ENCODE data around the gene PRKAG1. TPM values are rescaled to one million over a fixed set of nuclear protein-coding genes. Genes with fewer than 3 reads are reported as not detected.

PRKAG1 gene
- total RNA-seq, 1 experiment from 2014 or later = 66.5 TPM

- Histone ChIP-seq H3K27me3 (ENCODE audit: low read length) (no peaks in the 10 kb centered on the region), H3K9me2 (replicated peaks; ENCODE audit: low read length) (no peaks in the 10 kb centered on the region), H4K20me1 (ENCODE audit: low read length) (no peaks in the 10 kb centered on the region), H3F3A (ENCODE audit: low read length, unreplicated experiment) (no peaks in the 10 kb centered on the region), H2AFZ (ENCODE audit: low read length) (no peak overlapping the region), H3K4me2 (ENCODE audit: low read length) (no peak overlapping the region), H3K9ac (ENCODE audit: low read length) (no peak overlapping the region), H3K4me1 (ENCODE audit: insufficient read depth, low read length) (no peaks in the 10 kb centered on the region), H3K27ac (ENCODE audit: low read length) (no peak overlapping the region), H3K4me3 (ENCODE audit: low read length) (no peak overlapping the region), H3K79me2 (ENCODE audit: low read length) (no peaks in the 10 kb centered on the region), H3K36me3 (ENCODE audit: low read depth, low read length) (peaks cover 62% of the 10 kb centered on the region), H3K9me3 (ENCODE audit: low read length) (no peaks in the 10 kb centered on the region)
- BruUV-seq (replicated peaks) = no TSS peak
- ATAC-seq (no peak), DNase-seq (no peak)
- POLR2A ChIA-PET (ENCODE audit: unreplicated experiment) = no interaction called here
- intact Hi-C loops (cut with micrococcal nuclease) = no loop called here
- CTCF ChIA-PET = no interaction called here
- TF ChIP-seq EZH2 (IDR thresholded peaks at IDR 0.05; ENCODE audit: low read length, unreplicated experiment) = no peak
- no peak for TF ChIP-seq CTCF (conservative IDR thresholded peaks at IDR 0.05; ENCODE audit: low read depth, low read length)
- no peak for TF ChIP-seq EZH2phosphoT487 (IDR thresholded peaks at IDR 0.05; ENCODE audit: borderline replicate concordance, low read length)
Measured at GRCh38 chr12:49036029-49036428, 17.5 kb upstream of the PRKAG1 start.

- no peak overlapping the region for H2AFZ ChIP-seq (ENCODE audit: low read length)
- H3K9me2 ChIP-seq (replicated peaks; ENCODE audit: low read length) = no peaks in the 10 kb centered on the region
- DNase-seq (no peak), ATAC-seq (no peak)
- H3K27me3 ChIP-seq (ENCODE audit: low read length) = no peaks in the 10 kb centered on the region
- CTCF ChIA-PET = no interaction called here
- intact Hi-C loops (cut with micrococcal nuclease) = no loop called here
- H3K79me2 ChIP-seq (ENCODE audit: low read length) = no peaks in the 10 kb centered on the region
- BruUV-seq (replicated peaks) = no TSS peak
- no peaks in the 10 kb centered on the region for H3K9me3 ChIP-seq (ENCODE audit: low read length)
- H3K4me1 ChIP-seq (ENCODE audit: insufficient read depth, low read length) = no peaks in the 10 kb centered on the region
- H3K9ac ChIP-seq (ENCODE audit: low read length) = no peak overlapping the region
- no peaks in the 10 kb centered on the region for H4K20me1 ChIP-seq (ENCODE audit: low read length)
- H3K4me2 ChIP-seq (ENCODE audit: low read length) = no peak overlapping the region
- H3F3A ChIP-seq (ENCODE audit: low read length, unreplicated experiment) = no peaks in the 10 kb centered on the region
- POLR2A ChIA-PET (ENCODE audit: unreplicated experiment) = no interaction called here
- peaks cover 50% of the 10 kb centered on the region for H3K36me3 ChIP-seq (ENCODE audit: low read depth, low read length)
- H3K27ac ChIP-seq (ENCODE audit: low read length) = no peak overlapping the region
- no peak overlapping the region for H3K4me3 ChIP-seq (ENCODE audit: low read length)
- no peak for TF ChIP-seq EZH2phosphoT487 (IDR thresholded peaks at IDR 0.05; ENCODE audit: borderline replicate concordance, low read length)
- TF ChIP-seq CTCF (conservative IDR thresholded peaks at IDR 0.05; ENCODE audit: low read depth, low read length) = no peak
- no peak for TF ChIP-seq EZH2 (IDR thresholded peaks at IDR 0.05; ENCODE audit: low read length, unreplicated experiment)
Measured at GRCh38 chr12:49034286-49034622, 15.7 kb upstream of the PRKAG1 start.

- ChIA-PET POLR2A (ENCODE audit: unreplicated experiment) (no interaction called here), CTCF (no interaction called here)
- intact Hi-C loops (cut with micrococcal nuclease) = no loop called here
- Histone ChIP-seq H3K9ac (ENCODE audit: low read length) (no peak overlapping the region), H3K36me3 (ENCODE audit: low read depth, low read length) (peaks cover 52% of the 10 kb centered on the region), H3F3A (ENCODE audit: low read length, unreplicated experiment) (no peaks in the 10 kb centered on the region), H3K4me3 (ENCODE audit: low read length) (no peak overlapping the region), H3K9me2 (replicated peaks; ENCODE audit: low read length) (no peaks in the 10 kb centered on the region), H3K9me3 (ENCODE audit: low read length) (no peaks in the 10 kb centered on the region), H3K4me1 (ENCODE audit: insufficient read depth, low read length) (no peaks in the 10 kb centered on the region), H3K79me2 (ENCODE audit: low read length) (no peaks in the 10 kb centered on the region), H2AFZ (ENCODE audit: low read length) (no peak overlapping the region), H4K20me1 (ENCODE audit: low read length) (no peaks in the 10 kb centered on the region), H3K4me2 (ENCODE audit: low read length) (no peak overlapping the region), H3K27ac (ENCODE audit: low read length) (no peak overlapping the region), H3K27me3 (ENCODE audit: low read length) (no peaks in the 10 kb centered on the region)
- ATAC-seq (no peak), DNase-seq (no peak)
- no peak for TF ChIP-seq CTCF (conservative IDR thresholded peaks at IDR 0.05; ENCODE audit: low read depth, low read length)
- TF ChIP-seq EZH2phosphoT487 (IDR thresholded peaks at IDR 0.05; ENCODE audit: borderline replicate concordance, low read length) = no peak
- TF ChIP-seq EZH2 (IDR thresholded peaks at IDR 0.05; ENCODE audit: low read length, unreplicated experiment) = no peak
- no TSS peak for BruUV-seq (replicated peaks)
Measured at GRCh38 chr12:49033611-49034285, 15.2 kb upstream of the PRKAG1 start.
